ENCODE data around the gene SERF2. TPM values are rescaled to one million over a fixed set of nuclear protein-coding genes. Genes with fewer than 3 reads are reported as not detected.
A peak's percentile ranks its signal among the peaks of the same experiment; 100 is the strongest.
"Not testable (repeated sequence)": the region's sequence is repeated elsewhere in the genome, so short reads cannot be mapped to it uniquely, and the experiment has no call there.

SERF2 gene
- total RNA-seq, 1 donor from 2014 or later = 942 TPM

GRCh38 chr15:43795997-43796396 lies 3.9 kb downstream of the SERF2 start:
- no peak for TF ChIP-seq CTCF (IDR thresholded peaks at IDR 0.05; ENCODE audit: insufficient read depth, low read length, poor library complexity, severe bottlenecking)
- Histone ChIP-seq H3K36me3 (ENCODE audit: control insufficient read depth, insufficient read depth, low read length) (peaks cover 10% of the 10 kb centered on the region), H3K4me3 (ENCODE audit: low read depth, low read length) (no peak overlapping the region), H3K27me3 (ENCODE audit: control insufficient read depth, insufficient read depth, low read length) (no peaks in the 10 kb centered on the region)
- DNase-seq (ENCODE audit: low read depth) = no peak

- no peak overlapping the region for H3K4me3 ChIP-seq (ENCODE audit: low read depth, low read length)
- H3K27me3 ChIP-seq (ENCODE audit: control insufficient read depth, insufficient read depth, low read length) = no peaks in the 10 kb centered on the region
- no peak for DNase-seq (ENCODE audit: low read depth)
- TF ChIP-seq CTCF (IDR thresholded peaks at IDR 0.05; ENCODE audit: insufficient read depth, low read length, poor library complexity, severe bottlenecking) = no peak
- peaks cover 11% of the 10 kb centered on the region for H3K36me3 ChIP-seq (ENCODE audit: control insufficient read depth, insufficient read depth, low read length)
Observed at GRCh38 chr15:43796566-43796965, 4.4 kb downstream of the SERF2 start.

- Histone ChIP-seq H3K36me3 (ENCODE audit: control insufficient read depth, insufficient read depth, low read length) (peaks cover 11% of the 10 kb centered on the region), H3K4me3 (ENCODE audit: low read depth, low read length) (no peak overlapping the region), H3K27me3 (ENCODE audit: control insufficient read depth, insufficient read depth, low read length) (no peaks in the 10 kb centered on the region)
- no peak for TF ChIP-seq CTCF (IDR thresholded peaks at IDR 0.05; ENCODE audit: insufficient read depth, low read length, poor library complexity, severe bottlenecking)
- DNase-seq (ENCODE audit: low read depth) = no peak
Observed at GRCh38 chr15:43799209-43799944, 7.3 kb downstream of the SERF2 start.

GRCh38 chr15:43799945-43800285 lies 7.8 kb downstream of the SERF2 start, which contains the start of gene SERINC4:
Gene SERINC4 (minus strand): TSS chr15:43800220. CDS start chr15:43799986, 234 bp downstream.
- Histone ChIP-seq H3K36me3 (ENCODE audit: control insufficient read depth, insufficient read depth, low read length) (peaks cover 11% of the 10 kb centered on the region), H3K27me3 (ENCODE audit: control insufficient read depth, insufficient read depth, low read length) (no peaks in the 10 kb centered on the region), H3K4me3 (ENCODE audit: low read depth, low read length) (peak within 1 kb of the TSS; percentile 98)
- DNase-seq (ENCODE audit: low read depth) = no peak
- no peak for TF ChIP-seq CTCF (IDR thresholded peaks at IDR 0.05; ENCODE audit: insufficient read depth, low read length, poor library complexity, severe bottlenecking)

GRCh38 chr15:43800286-43801141 lies 8.4 kb downstream of the SERF2 start, which contains the start of gene HYPK:
Gene HYPK (plus strand): TSS chr15:43800599. CDS start chr15:43800623, 24 bp downstream.
- H3K27me3 ChIP-seq (ENCODE audit: control insufficient read depth, insufficient read depth, low read length) = no peaks in the 10 kb centered on the region
- no peak for DNase-seq (ENCODE audit: low read depth)
- H3K36me3 ChIP-seq (ENCODE audit: control insufficient read depth, insufficient read depth, low read length) = peaks cover 5% of the 10 kb centered on the region
- TF ChIP-seq CTCF (IDR thresholded peaks at IDR 0.05; ENCODE audit: insufficient read depth, low read length, poor library complexity, severe bottlenecking) = no peak
- peak within 1 kb of the TSS; percentile 98 for H3K4me3 ChIP-seq (ENCODE audit: low read depth, low read length)

- not testable (repeated sequence) for H3K27me3 ChIP-seq (ENCODE audit: control insufficient read depth, insufficient read depth, low read length); DNase-seq (ENCODE audit: low read depth); H3K36me3 ChIP-seq (ENCODE audit: control insufficient read depth, insufficient read depth, low read length); H3K4me3 ChIP-seq (ENCODE audit: low read depth, low read length)
Observed at GRCh38 chr15:43802676-43803075, 10.6 kb downstream of the SERF2 start.
